ELF-1 (cell line): ENCODE results near the gene MEST.
"Not testable (repeated sequence)": the region's sequence is repeated elsewhere in the genome, so short reads cannot be mapped to it uniquely, and the experiment has no call there.

Experiments
- DNase-seq: peaks from one replicate; pipeline ENCODE4 v3.0.0-alpha.2; 2016; ENCODE audit warnings: low read depth, low spot score

MEST gene, protein sequence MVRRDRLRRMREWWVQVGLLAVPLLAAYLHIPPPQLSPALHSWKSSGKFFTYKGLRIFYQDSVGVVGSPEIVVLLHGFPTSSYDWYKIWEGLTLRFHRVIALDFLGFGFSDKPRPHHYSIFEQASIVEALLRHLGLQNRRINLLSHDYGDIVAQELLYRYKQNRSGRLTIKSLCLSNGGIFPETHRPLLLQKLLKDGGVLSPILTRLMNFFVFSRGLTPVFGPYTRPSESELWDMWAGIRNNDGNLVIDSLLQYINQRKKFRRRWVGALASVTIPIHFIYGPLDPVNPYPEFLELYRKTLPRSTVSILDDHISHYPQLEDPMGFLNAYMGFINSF

DNA sequence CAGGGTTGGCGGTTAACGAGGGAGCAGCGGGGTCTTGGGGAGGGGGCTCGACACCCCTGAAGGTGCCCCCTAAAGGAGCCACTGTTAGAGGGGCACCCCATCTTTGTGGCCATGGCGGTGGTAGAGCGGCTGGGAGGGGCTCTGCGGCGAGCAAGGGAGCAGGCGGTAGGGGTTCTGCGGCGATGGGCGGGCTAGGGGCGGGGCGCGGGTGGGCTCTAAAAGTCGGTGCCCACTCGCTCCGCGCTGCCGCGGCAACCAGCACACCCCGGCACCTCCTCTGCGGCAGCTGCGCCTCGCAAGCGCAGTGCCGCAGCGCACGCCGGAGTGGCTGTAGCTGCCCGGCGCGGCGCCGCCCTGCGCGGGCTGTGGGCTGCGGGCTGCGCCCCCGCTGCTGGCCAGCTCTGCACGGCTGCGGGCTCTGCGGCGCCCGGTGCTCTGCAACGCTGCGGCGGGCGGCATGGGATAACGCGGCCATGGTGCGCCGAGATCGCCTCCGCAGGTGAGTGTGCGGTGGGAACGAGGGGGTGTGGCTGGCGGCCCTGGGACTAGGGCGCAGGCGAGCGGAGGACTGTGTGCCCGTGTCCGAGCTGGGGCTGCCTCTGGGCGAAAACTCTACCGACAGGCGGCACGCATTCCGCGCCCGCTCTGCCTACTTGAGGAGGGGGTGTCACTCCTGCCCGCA, at the start of gene MEST:
Gene MEST, plus strand, starts transcription at position 245 of the 682 bp plus-strand sequence. Its CDS starts 229 bp downstream, at position 474.
- peak; percentile 58 for DNase-seq

DNA sequence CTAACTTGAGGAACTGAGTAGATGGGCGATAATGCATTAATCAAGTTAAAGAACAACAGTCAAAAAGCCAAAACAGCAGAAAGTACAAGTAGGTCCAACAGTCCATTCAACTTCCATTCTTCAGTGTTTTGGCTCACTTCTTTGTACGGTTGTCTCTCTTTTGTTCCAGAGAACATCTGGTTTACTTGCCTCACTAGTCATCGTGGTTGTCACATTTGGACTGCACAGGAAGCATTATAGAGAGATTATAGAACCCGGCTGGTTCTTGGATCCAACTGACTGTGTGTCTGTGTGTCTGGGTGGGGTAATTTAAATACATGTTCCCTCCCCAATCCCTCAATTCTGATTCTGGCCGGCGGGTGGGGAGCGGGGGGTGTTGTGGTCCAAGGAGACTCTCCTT, 49.3 kb upstream of the MEST start:
- DNase-seq: no peak

DNA sequence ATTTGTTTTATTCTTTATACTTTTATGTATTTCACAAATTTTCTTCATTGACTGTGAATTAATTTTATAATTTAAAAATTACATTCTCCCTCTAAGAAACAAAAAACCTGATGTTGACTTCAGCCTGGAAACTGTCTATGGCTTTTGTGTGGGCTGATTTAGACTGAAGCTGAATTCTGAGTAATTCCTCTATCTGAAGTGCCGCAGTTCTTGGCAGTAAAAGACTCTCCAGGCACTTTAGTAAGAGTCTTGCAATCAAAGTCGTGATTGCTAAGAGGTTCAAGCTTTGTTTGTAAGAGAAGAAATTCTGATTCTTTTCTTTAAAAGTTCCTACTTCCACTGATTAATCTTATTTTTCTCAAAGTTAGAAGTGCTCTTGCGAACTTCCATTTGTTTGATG, 47.7 kb upstream of the MEST start:
- no peak for DNase-seq

DNA sequence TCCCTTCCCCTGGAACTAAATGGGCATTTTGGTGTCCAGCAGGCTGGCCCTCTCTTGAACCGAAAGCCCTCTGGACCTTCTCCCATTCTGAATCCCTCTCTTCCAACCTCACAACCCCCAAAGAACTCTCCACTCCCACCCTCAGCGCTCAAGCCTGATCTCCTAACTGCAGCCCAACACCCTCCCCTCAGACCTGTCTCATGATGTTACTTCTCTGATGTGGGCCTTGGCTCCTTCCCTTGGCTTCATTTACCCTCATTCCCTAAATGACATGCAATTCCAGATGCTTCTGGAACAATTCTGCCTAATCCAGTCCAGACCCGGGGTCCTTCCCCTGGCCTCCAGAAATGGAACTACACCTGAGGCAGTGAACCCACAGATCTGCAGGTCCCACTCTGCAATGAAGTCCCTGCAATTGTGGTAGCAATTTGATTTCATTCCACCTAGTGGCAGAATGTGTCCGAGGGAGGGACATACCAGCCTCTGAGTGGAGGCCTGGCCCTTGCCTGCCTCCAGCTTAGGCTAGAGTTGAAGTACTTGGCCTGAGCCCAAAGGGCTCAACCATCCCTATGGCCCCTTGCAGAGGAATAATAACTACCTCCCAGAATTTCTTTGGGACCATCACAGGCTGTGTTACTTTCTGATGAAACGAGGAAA, 47.0 kb upstream of the MEST start:
- no peak for DNase-seq

DNA sequence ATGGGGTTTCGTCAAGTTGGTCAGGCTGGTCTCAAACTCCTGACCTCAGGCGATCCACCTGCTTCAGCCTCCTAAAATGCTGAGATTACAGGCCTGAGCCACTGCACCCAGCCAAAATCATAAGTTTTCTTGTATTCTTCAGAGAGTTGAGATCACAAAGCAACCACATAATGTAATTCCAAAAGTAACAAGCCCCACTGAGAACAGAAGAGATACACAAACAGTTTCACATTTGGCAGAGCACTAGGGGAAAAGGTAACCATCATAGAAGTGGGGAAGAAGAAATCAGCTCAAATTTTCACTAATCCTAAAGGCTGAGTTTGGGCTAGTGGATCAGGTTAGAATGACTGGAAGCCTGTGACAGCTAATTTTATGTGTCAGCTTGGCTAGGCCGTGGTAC, 45.6 kb upstream of the MEST start:
- no peak for DNase-seq

DNA sequence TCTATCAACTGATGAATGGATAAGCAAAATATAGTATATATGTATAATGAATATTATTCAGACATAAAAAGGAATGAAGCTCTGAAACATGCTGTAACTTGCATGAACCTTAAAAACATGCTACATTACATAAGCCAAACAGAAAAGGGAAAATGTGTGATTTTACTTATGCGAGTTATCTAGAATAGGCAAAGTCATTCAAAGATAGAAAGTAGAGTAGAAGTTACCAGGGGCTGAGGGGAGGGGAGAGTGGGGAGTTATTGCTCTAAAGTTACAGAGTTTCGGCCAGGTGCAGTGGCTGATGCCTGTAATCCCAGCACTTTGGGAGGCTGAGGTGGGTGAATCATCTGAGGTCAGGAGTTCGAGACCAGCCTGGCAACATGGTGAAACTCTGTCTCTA, 40.5 kb upstream of the MEST start:
- not testable (repeated sequence) for DNase-seq

DNA sequence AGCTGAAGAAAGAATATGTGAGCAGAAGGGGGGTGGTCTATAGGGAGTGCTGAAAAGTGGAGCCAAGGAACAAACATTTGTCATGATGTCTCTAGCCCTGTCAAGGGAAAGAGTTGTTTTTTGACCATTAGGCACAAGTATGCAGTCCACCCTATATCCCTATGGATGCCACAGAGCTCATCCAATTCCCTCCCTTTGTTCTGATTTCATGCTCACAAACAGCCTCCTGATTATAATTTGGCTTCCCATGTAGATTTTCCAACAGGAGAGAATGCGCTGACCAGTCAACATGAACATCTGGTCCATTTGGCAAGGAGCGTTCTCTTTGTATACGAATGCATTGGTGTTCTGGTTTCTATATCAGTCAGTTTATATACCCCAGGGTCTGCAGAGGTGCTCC, 38.9 kb upstream of the MEST start:
- DNase-seq: no peak

DNA sequence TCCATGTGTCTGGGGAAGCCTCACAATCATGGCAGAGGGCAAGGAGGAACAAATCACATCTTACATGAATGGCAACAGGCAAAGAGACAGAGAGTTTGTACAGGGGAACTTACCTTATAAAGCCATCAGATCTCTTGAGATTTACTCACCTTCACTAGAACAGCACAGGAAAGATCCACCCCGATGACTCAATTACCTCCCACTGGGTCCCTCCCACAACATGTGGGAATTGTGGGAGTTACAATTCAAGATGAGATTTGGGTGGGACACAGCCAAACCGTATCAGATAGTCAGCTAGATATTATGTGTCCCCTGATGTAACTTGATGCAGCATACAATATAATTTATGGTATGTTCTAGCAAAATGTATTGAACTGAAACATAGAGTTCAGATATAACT, 36.9 kb upstream of the MEST start:
- DNase-seq: no peak

DNA sequence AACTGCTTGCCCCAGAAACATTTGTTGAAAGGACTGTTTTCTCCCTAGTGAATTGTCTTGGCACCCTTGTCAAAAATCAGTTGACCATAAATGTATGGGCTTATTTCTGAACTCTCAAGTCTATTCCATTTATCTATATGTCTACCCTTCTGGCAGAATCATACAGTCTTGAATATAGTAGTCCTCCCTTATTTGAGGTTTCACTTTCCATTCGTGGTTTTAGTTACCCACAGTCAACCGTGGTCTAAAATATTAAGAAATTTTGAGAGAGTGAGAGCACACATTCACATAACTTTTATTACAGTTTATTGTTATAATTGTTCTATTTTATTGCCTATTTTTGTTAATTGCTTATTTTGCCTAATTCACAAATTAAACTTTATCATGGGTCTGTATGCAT, 33.6 kb upstream of the MEST start:
- no peak for DNase-seq

DNA sequence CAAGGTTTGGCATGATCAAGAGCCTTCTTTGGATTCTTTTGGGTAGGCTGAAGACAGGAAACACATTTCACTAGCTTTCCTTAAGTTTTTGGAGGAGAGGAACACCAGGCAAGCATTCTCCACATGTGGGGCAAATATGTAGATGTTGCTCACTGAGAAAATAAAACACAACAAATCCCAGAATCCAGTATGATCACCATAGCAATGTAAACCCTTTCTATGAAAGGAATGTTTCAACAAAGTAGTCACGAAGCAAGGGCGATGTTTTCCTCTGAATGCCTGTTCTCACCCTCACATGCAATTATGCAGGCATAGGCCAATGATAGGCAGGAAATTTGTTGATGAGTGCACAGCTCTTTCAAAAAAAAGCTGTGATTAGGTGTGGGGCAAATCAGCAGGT, 30.6 kb upstream of the MEST start:
- no peak for DNase-seq

DNA sequence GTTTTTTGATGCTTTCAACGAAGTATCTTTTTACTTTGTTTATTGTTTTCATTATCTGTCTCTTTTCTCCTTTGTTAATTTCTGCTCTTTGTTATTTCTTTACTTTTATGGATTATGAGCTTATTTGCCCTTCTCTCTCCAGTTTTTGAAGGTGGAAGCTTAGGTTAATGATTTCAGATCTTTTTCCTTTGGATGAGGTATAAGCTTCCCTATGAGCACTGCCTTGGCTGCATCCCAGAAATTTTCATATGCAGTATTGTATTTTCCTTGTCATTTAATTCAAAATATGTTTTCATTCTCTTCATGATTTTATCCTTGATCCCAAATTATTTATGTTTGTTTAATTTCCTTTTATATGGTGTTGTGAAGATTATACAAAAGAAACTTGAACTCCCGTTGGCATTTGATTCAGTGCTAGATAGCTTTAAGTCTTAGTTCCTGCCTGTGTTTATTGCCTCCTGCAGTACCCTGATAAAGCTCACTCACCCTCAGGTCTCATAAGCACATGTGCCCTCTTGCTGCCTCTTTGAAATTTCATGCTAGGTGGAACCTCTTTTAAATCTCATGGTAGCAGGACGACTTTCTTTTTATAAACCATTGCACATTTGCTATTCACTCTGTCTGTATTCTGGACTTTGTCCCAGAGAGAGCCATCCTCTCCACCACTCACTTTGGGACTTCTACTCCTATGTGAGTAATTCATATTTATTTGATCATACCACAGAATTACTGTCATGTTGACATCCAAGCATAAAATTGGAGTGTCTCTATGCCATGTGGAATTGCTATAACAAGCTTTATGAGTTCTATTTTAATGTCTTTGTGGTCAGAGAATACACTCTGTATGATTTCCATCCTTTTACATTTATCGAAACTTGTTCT, 28.1 kb upstream of the MEST start:
- DNase-seq: no peak

DNA sequence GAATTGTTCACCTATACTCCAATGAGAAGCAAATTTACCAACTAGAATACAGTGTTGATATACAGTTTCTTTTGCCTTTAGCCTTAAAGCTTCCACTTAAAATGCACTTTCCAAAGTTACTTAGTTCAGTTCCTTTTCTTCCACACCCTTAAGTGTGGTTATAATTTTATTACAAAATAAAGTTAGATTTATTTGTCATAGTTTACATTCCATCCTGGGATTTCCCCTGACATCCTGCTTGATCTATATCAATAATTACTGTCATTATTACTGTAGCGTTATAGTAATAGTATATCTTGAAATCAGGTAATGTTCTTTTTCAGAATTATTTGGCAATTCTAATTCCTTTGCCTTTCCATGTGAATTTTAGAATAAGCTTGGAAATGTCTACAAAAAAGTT, 23.3 kb upstream of the MEST start:
- DNase-seq: no peak

DNA sequence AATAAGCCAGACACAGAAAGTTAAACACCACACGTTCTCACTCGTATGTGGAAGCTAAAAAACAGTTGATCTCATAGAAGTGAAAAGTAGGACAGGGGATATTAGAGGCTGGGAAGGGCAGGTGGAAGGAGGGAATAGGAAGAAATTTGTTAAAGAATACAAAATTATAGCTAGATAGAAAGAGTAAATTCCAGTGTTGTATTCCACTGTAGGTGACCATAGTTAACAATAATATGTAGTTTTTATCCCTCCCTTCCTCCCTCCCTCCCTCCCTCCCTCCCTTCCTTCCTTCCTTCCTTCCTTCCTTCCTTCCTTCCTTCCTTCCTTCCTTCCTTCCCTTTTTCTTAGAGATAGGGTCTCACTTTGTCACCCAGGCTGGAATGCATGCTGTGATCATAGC, 19.9 kb upstream of the MEST start:
- no peak for DNase-seq

DNA sequence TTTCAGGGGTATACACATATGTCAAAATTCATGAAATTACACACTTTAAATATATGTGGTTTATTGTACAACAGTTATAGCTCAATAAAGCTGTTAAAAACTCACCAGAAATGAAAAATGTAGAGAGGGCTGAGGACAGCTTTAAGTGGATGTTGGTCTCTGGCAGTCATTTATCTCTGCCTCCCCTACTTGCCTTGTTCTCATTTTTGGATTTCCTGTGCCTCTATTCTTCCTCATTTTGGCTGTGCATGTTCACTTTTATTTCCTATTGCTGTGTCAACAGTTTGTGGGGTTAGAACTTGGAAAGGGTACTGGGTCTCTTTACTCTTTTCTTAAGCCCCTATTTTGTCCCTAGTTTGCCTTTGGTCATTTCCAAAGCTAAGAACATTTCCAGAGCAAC, 18.6 kb upstream of the MEST start:
- no peak for DNase-seq

DNA sequence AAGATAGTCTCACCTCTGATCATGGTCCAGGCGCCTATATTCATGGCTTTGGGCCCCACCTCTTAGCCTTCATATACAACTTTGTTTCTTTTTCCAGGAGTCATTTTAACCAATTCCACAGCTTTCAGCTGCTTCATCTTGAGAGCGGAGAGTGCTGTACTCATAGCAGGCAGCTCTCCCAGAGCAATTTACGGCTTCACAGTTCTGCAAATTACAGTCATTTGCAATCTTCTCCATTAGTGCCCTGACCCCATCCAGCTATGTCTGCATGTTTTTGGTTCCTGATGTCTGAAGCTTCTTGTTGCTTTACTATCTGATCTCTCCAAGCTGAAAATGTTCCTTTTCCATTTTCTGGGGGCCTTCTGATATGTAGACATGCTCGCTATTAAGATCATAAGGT, 18.0 kb upstream of the MEST start:
- DNase-seq: no peak

DNA sequence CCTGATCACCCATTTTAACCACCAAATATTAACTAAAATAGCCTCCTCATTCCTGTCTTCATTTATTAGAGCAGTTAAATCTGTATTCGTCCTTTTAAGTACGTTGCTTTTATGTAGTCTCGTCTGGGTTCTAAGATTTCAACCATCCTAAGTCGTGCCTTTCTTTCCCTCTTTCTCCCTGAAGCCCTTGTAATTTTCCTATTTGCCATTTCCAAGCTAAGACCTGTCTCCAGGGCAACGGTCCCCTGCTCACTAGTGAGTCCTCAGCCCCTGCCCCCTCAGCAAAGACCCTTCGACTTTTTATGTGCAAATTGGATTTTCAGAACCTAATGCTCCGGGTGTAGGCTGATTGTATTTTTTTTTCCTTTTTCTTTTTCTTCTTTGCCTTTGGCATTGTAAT, 16.1 kb upstream of the MEST start:
- DNase-seq: no peak

DNA sequence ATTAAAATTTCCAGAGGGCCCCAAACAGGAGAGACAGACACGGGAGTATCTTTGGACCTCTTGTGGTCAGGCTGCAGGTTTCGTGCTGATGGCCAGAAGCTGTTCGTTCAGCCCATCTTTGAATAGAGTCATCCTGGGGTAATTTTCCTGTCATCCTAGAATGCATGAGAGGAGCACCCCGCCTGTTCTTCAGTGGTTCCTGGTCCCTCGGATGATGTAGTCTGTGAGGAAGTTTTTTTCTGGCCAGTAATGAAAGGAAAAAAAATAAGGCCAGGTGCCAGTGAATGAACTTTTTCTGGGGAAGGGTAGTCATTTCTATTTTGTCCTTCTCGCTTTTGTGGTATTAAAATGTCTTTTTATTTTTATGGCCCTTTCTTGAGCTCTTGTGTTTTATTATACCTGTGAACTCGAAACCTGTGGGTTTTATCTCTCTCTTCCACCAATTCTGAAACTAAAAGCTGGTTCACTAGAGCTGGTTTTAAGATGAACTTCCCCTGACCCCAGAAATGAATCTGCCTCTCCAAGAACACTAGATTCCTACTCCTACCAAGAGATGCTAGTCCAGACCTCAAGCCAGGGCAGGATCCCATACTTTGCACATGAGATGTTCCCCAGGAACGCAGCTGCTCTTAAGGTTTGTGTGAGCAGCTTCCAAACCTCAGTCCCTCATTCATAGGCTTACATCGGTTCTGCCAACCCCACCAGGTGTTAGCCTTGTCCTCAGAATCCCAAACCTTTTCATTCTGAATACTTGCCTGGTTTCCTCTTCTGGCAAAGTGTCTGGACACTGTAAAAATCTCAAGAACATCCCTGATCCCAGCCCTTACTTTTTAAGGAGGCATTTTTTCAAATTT, 15.4 kb upstream of the MEST start:
- DNase-seq: no peak

DNA sequence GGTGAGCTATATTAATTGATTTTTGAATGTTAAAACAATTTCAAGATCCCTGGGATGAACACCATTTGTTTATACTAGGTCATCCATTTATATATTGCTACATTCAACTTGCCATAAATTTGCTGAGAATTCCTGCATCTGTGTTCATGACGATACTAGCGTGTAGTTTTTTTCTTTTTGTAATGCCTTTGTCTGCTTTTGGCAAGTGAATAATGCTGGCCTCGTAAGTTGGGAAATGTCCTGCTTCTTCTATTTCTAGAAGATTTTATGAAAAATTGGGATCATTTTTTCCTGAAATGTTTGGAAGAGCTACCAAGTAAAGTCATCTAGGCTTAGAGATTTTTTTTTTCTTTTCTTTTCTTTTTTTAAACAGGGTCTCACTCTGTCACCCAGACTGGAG, 12.9 kb upstream of the MEST start:
- DNase-seq: no peak

DNA sequence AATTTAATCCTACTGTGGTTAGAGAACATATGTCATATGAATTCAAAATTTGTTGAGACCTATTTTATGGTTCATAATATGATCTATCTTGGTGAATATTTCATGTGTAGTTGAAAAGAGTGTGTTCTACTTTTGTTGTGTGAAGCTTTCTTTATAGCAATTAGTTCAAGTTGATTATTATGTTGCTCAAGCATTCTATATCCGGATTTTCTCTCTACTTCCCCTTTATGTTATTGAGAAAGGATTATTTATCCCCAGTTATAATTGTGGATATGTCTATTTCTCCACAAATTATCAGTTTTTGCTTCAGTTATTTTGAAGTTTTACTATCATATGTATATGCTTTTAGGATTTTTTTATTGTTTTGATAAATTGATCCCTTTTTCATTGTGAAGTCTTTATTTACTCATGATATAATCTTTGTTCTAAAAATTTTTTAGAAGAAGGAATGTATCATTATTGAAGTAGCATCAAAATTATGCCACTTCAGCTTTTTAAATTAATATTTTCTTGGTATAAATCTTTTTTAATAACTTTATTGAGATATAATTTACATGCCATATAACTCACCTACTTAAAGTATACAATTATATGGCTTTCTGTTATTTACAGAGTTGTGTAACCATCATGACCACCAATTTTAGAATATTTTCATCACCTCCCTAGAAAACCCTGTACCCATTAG, 12.0 kb upstream of the MEST start:
- no peak for DNase-seq

DNA sequence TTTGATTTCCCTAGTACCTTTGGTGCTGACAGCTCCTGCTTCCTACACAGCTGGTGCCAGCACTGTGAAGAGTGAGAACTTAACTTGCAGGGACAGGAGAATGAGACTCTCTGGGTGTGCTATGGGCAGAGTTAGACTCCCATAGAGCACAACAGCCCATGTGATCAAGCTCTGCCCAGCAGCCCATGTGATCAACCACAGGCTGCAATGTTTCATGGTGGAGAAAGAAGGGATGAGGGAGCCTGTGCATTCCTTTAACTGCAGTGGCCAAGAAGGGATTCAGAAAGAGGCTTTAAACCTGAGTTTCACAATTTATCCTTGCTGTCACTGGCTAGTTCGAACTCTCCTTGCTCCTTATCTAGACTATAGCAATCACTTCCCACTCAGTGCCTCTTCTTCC, 10.0 kb upstream of the MEST start:
- no peak for DNase-seq
